ENCODE data around the gene SSBP2.
"Not testable (repeated sequence)": the region's sequence is repeated elsewhere in the genome, so short reads cannot be mapped to it uniquely, and the experiment has no call there.

The SSBP2 gene

DNA sequence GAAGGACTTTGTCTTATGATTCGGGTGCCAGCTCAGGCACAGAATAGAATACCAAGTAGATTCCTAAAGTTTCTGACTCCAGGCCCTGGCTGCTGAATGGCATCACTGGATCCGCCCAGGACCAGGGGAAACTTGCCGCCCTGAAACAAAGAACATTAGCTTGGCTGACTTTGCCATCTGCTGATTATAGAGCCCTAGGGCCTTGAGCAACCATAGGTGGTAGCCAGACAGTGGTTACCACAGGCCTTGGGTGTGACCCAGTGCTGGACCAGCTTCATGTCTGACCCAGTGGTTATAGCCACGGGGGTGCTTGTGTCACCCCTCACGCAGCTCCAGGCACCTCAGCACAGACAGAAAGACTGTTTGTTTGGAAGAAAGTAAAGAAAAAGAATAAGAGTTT, 62.7 kb downstream of the SSBP2 start:
- WGBS, 2 experiments, result 92 to 95% methylated on average over 5 of the region's 5 CpGs
- no peaks in the 10 kb centered on the region for H3K9me3 ChIP-seq (ENCODE audit: control insufficient read depth, low read length)
- H3K4me1 ChIP-seq (ENCODE audit: control insufficient read depth, insufficient read depth, low read length), result no peaks in the 10 kb centered on the region
- H3K27ac ChIP-seq (ENCODE audit: insufficient read depth, low read depth, low read length, poor library complexity, severe bottlenecking), result no peak overlapping the region
- no peak overlapping the region for H3K4me3 ChIP-seq (ENCODE audit: insufficient read depth, low read depth, low read length)
- H3K36me3 ChIP-seq (ENCODE audit: control insufficient read depth, insufficient read depth, low read length), result peaks cover 4% of the 10 kb centered on the region
- H3K27me3 ChIP-seq (ENCODE audit: control insufficient read depth, insufficient read depth, low read length, poor library complexity, severe bottlenecking), result no peaks in the 10 kb centered on the region

DNA sequence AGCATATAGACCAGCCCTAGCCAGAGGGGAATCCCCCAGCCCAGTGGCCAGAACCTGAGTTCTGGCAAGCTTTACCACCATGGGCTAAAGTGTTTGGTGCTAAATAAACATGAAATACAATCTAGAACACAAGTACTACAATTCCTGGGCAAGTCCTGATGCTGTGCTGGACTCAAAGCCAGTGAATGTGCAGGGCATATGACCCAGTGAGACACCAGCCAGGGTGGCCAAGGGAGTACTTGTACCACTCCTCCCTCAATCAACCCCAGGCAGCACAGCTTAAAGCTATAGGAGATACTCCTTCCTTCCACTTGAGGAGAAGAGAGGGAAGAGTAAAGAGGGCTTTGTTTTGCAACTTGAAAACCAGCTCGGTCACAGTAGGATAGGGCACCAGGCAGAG, 63.6 kb downstream of the SSBP2 start:
- peaks cover 4% of the 10 kb centered on the region for H3K36me3 ChIP-seq (ENCODE audit: control insufficient read depth, insufficient read depth, low read length)
- no peak overlapping the region for H3K4me3 ChIP-seq (ENCODE audit: insufficient read depth, low read depth, low read length)
- 90 to 95% methylated on average over 1 of the region's 1 CpG for WGBS, 2 experiments
- no peaks in the 10 kb centered on the region for H3K4me1 ChIP-seq (ENCODE audit: control insufficient read depth, insufficient read depth, low read length)
- H3K27ac ChIP-seq (ENCODE audit: insufficient read depth, low read depth, low read length, poor library complexity, severe bottlenecking), result no peak overlapping the region
- no peaks in the 10 kb centered on the region for H3K9me3 ChIP-seq (ENCODE audit: control insufficient read depth, low read length)
- no peaks in the 10 kb centered on the region for H3K27me3 ChIP-seq (ENCODE audit: control insufficient read depth, insufficient read depth, low read length, poor library complexity, severe bottlenecking)

DNA sequence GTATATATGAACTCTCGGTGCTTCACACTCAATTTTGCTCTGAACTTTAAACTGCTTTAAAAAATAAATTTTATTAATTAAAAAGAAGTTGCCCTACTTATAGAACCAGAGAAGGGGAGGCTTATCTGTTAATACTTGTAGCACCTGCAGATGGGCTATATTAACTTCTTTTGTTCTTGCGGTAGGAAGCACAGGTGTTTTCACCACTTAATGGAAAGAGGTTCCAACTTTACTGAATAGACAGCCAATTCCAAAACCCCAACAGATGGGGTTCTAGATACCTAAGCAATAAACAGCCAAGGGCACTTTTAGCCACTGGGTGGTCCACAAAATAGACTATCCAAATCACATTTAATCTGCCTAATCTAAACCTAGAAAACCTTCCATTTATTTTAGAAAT, 65.4 kb downstream of the SSBP2 start:
- Histone ChIP-seq H3K4me3 (ENCODE audit: insufficient read depth, low read depth, low read length) (no peak overlapping the region), H3K27ac (ENCODE audit: insufficient read depth, low read depth, low read length, poor library complexity, severe bottlenecking) (no peak overlapping the region), H3K9me3 (ENCODE audit: control insufficient read depth, low read length) (no peaks in the 10 kb centered on the region), H3K36me3 (ENCODE audit: control insufficient read depth, insufficient read depth, low read length) (peaks cover 4% of the 10 kb centered on the region), H3K27me3 (ENCODE audit: control insufficient read depth, insufficient read depth, low read length, poor library complexity, severe bottlenecking) (no peaks in the 10 kb centered on the region), H3K4me1 (ENCODE audit: control insufficient read depth, insufficient read depth, low read length) (no peaks in the 10 kb centered on the region)
- 92 to 97% methylated on average over 1 of the region's 2 CpGs for WGBS, 2 experiments

DNA sequence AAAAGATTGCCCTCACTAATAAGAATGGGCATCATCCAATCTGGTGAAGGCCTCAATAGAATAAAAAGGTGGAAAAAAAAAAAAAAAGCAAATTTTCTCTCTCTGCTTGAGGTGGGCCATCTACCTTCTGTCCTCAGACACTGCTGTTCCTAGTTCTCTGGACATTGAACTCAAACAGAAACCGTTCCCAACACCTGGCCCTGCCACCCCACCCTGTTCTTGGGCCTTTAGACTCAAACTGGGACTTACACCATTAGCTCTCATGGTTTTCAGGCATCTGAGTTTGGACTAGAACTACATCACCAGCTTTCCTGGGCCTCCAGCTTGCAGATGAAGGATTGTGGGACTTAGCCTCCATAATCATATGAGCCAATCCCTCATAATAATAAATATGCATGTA, 71.0 kb downstream of the SSBP2 start:
- Histone ChIP-seq H3K27me3 (ENCODE audit: control insufficient read depth, insufficient read depth, low read length, poor library complexity, severe bottlenecking) (no peaks in the 10 kb centered on the region), H3K4me3 (ENCODE audit: insufficient read depth, low read depth, low read length) (no peak overlapping the region), H3K9me3 (ENCODE audit: control insufficient read depth, low read length) (no peaks in the 10 kb centered on the region), H3K27ac (ENCODE audit: insufficient read depth, low read depth, low read length, poor library complexity, severe bottlenecking) (no peak overlapping the region), H3K4me1 (ENCODE audit: control insufficient read depth, insufficient read depth, low read length) (no peaks in the 10 kb centered on the region), H3K36me3 (ENCODE audit: control insufficient read depth, insufficient read depth, low read length) (no peaks in the 10 kb centered on the region)
- WGBS, 2 experiments, result 95% methylated on average over 1 of the region's 1 CpG

DNA sequence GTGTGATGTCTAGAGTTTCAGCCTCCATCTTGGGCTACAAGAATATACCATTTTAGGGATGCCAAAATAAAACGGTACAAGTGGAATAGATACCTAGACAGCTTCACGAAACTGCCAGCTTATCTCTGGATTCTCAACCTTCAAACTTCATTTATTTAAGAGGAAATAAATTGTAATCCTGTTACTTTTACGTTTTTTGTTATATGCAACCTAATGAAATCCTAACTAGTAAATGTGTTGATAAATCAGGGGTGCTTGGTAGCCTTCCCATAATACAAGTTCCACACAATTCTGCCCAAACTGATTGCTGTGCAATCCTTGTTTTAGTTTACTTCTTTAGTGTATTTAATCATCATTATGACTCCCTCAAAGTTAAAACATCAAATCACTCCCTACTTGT, 75.5 kb downstream of the SSBP2 start:
- no peaks in the 10 kb centered on the region for H3K27me3 ChIP-seq (ENCODE audit: control insufficient read depth, insufficient read depth, low read length, poor library complexity, severe bottlenecking)
- WGBS, 2 experiments, result 98 to 100% methylated on average over 2 to 3 of the region's 3 CpGs
- no peaks in the 10 kb centered on the region for H3K4me1 ChIP-seq (ENCODE audit: control insufficient read depth, insufficient read depth, low read length)
- H3K27ac ChIP-seq (ENCODE audit: insufficient read depth, low read depth, low read length, poor library complexity, severe bottlenecking), result no peak overlapping the region
- no peaks in the 10 kb centered on the region for H3K36me3 ChIP-seq (ENCODE audit: control insufficient read depth, insufficient read depth, low read length)
- no peaks in the 10 kb centered on the region for H3K9me3 ChIP-seq (ENCODE audit: control insufficient read depth, low read length)
- no peak overlapping the region for H3K4me3 ChIP-seq (ENCODE audit: insufficient read depth, low read depth, low read length)

DNA sequence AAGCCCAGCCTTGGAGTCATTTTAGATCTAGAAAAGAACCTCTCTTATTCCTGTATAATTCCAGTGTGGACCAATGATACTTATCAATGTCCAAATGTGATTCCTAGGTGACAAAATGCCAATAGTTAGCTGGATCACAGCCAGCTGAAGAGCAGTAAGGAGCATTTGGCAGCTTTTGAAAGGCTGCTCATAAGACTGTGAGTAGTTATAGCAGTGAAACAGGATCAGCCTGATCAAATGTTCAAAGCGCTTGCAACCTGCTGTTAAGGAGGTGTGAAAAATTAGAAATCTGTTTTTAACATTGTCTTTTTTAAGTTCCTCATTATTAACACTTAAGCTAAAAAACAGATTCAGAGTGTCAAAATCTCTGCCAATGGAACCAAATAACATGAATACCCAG, 85.1 kb downstream of the SSBP2 start:
- Histone ChIP-seq H3K27ac (ENCODE audit: insufficient read depth, low read depth, low read length, poor library complexity, severe bottlenecking) (no peak overlapping the region), H3K27me3 (ENCODE audit: control insufficient read depth, insufficient read depth, low read length, poor library complexity, severe bottlenecking) (no peaks in the 10 kb centered on the region), H3K36me3 (ENCODE audit: control insufficient read depth, insufficient read depth, low read length) (no peaks in the 10 kb centered on the region), H3K9me3 (ENCODE audit: control insufficient read depth, low read length) (no peaks in the 10 kb centered on the region), H3K4me3 (ENCODE audit: insufficient read depth, low read depth, low read length) (no peak overlapping the region), H3K4me1 (ENCODE audit: control insufficient read depth, insufficient read depth, low read length) (no peaks in the 10 kb centered on the region)
- WGBS, 2 experiments, result 89 to 100% methylated on average over 1 of the region's 1 CpG

DNA sequence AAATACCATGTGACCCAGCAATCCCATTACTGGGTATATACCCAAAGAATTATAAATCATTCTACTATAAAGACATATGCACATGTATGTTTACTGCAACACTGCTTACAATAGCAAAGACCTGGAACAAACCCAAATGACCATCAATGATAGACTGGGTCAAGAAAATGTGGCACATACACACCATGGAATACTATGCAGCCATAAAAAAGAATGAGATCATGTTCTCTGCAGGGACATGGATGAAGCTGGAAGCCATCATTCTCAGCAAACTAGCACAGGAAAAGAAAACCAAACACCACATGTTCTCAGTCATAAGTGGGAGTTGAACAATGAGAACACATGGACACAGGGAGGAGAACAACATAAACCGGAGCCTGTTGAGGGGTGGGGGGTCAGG, 90.3 kb downstream of the SSBP2 start:
- not testable (repeated sequence) for H3K9me3 ChIP-seq (ENCODE audit: control insufficient read depth, low read length); H3K4me1 ChIP-seq (ENCODE audit: control insufficient read depth, insufficient read depth, low read length); H3K27me3 ChIP-seq (ENCODE audit: control insufficient read depth, insufficient read depth, low read length, poor library complexity, severe bottlenecking); H3K36me3 ChIP-seq (ENCODE audit: control insufficient read depth, insufficient read depth, low read length); H3K4me3 ChIP-seq (ENCODE audit: insufficient read depth, low read depth, low read length); H3K27ac ChIP-seq (ENCODE audit: insufficient read depth, low read depth, low read length, poor library complexity, severe bottlenecking)
- WGBS, 2 experiments, result 94 to 95% methylated on average over 1 of the region's 1 CpG

DNA sequence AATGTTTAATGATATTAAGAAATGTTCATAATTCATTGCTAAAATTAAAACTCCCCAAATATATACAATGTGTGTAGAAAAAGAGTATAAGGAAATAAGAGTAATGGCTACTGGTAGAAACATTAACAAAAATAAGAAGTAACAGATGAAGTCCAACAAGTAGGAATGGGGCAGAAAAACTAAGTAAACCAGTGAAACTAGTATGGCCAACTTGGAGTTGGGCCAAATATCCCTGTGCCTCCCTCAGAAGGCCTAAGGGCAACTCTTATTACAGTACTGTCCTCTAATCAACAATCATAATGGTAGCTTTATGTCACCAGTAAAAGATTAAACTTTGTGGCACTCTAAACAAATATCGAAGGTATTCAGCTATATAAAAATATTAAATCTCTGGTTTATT, 93.5 kb downstream of the SSBP2 start:
- Histone ChIP-seq H3K4me3 (ENCODE audit: insufficient read depth, low read depth, low read length) (no peak overlapping the region), H3K27me3 (ENCODE audit: control insufficient read depth, insufficient read depth, low read length, poor library complexity, severe bottlenecking) (no peaks in the 10 kb centered on the region), H3K4me1 (ENCODE audit: control insufficient read depth, insufficient read depth, low read length) (no peaks in the 10 kb centered on the region), H3K36me3 (ENCODE audit: control insufficient read depth, insufficient read depth, low read length) (no peaks in the 10 kb centered on the region), H3K9me3 (ENCODE audit: control insufficient read depth, low read length) (no peaks in the 10 kb centered on the region), H3K27ac (ENCODE audit: insufficient read depth, low read depth, low read length, poor library complexity, severe bottlenecking) (no peak overlapping the region)
- WGBS, 2 experiments, result 100% methylated on average over 1 of the region's 1 CpG; no CpG with 5 or more reads in 1 of the 2 experiments

DNA sequence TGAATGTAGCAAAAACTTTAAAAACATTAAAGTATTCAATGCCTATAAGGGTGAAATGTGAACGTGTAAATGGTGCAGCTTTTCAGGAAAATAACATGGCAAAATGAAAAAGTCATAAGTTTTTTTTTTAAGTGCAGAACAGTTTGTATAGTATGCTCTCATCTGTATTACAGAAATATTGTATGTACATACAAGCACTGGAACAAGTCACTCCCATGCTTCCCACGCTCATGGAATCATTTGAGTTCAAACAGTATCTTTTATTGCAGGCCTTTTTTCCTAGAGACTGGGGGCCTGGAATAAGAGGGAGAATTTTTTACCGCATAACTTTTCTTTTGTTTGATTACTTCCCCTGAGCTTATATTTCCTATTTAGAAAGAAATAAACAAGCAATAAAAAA, 94.1 kb downstream of the SSBP2 start:
- Histone ChIP-seq H3K4me3 (ENCODE audit: insufficient read depth, low read depth, low read length) (no peak overlapping the region), H3K4me1 (ENCODE audit: control insufficient read depth, insufficient read depth, low read length) (no peaks in the 10 kb centered on the region), H3K27me3 (ENCODE audit: control insufficient read depth, insufficient read depth, low read length, poor library complexity, severe bottlenecking) (no peaks in the 10 kb centered on the region), H3K36me3 (ENCODE audit: control insufficient read depth, insufficient read depth, low read length) (no peaks in the 10 kb centered on the region), H3K27ac (ENCODE audit: insufficient read depth, low read depth, low read length, poor library complexity, severe bottlenecking) (no peak overlapping the region), H3K9me3 (ENCODE audit: control insufficient read depth, low read length) (no peaks in the 10 kb centered on the region)
- 90 to 100% methylated on average over 1 to 3 of the region's 3 CpGs for WGBS, 2 experiments

DNA sequence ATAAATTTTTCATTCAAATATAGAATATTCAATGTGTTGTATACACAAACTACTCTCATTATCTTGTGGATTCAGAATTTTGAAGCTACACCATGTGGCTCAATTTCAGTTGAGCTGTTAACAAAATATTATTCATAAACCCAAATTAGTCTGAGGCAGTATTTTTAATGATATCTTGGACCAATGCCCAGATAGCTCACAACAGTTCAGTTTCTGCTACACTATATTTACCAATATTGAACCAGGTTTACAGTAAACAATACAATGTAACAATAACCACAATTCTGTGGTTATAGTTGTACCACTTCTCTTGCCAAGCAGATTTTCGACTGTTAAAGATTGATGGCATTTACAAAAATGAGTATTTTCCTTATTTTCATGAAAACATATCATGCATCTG, 99.9 kb downstream of the SSBP2 start:
- Histone ChIP-seq H3K27ac (ENCODE audit: insufficient read depth, low read depth, low read length, poor library complexity, severe bottlenecking) (no peak overlapping the region), H3K36me3 (ENCODE audit: control insufficient read depth, insufficient read depth, low read length) (no peaks in the 10 kb centered on the region), H3K4me1 (ENCODE audit: control insufficient read depth, insufficient read depth, low read length) (no peaks in the 10 kb centered on the region), H3K27me3 (ENCODE audit: control insufficient read depth, insufficient read depth, low read length, poor library complexity, severe bottlenecking) (no peaks in the 10 kb centered on the region), H3K4me3 (ENCODE audit: insufficient read depth, low read depth, low read length) (no peak overlapping the region), H3K9me3 (ENCODE audit: control insufficient read depth, low read length) (no peaks in the 10 kb centered on the region)
- 89% methylated on average over 1 of the region's 1 CpG; no CpG with 5 or more reads in 1 of the 2 experiments for WGBS, 2 experiments

DNA sequence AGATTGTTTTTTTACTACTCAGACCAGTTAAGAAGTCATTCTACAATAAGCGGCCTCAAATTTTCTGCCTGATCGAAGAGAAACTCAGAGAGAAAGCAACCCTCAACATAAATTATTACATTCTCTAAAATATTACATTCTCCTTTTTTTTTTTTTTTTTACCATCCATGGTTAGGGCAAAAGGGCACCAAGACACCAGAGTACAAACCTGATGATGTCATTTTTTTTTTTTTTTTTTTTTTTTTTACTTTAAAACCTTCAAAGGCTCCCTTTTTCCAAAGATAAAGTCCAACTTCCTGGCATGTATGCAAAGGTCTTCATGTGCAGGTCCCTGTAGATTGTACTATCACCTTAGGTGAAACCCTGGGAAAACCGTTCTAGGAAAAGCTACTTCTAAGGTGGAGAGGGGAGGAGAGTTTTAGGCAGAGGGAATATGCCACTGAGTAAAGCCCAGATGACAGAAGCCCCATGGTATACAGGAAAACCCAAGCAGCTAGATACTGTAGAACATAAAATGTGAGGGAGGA, 104.4 kb downstream of the SSBP2 start:
- H3K27ac ChIP-seq (ENCODE audit: insufficient read depth, low read depth, low read length, poor library complexity, severe bottlenecking), result no peak overlapping the region
- H3K36me3 ChIP-seq (ENCODE audit: control insufficient read depth, insufficient read depth, low read length), result no peaks in the 10 kb centered on the region
- no peak overlapping the region for H3K4me3 ChIP-seq (ENCODE audit: insufficient read depth, low read depth, low read length)
- WGBS, 2 experiments, result 90 to 94% methylated on average over 3 of the region's 3 CpGs
- no peaks in the 10 kb centered on the region for H3K9me3 ChIP-seq (ENCODE audit: control insufficient read depth, low read length)
- H3K27me3 ChIP-seq (ENCODE audit: control insufficient read depth, insufficient read depth, low read length, poor library complexity, severe bottlenecking), result no peaks in the 10 kb centered on the region
- H3K4me1 ChIP-seq (ENCODE audit: control insufficient read depth, insufficient read depth, low read length), result no peaks in the 10 kb centered on the region
